CD14-positive monocyte (primary cell): ENCODE results near the gene FGD4. TPM values are rescaled to one million over a fixed set of nuclear protein-coding genes. Genes with fewer than 3 reads are reported as not detected.
A peak's percentile ranks its signal among the peaks of the same experiment; 100 is the strongest.

Experiments
- DNase-seq, 3 donors: peaks; one replicate each; pipeline ENCODE4 v3.0.0-alpha.2; 2011 to 2022
- H2AFZ ChIP-seq: 2 replicates; pipeline ENCODE4 v1.6.0; 2012; ENCODE audit warnings: mild to moderate bottlenecking, low read depth, low read length, inconsistent platforms; ENCODE audit not compliant: insufficient read depth, poor library complexity, severe bottlenecking
- H3K27ac ChIP-seq, 2 donors: 1 replicate in 1 of 2; 2 replicates in 1 of 2; pipeline ENCODE4 v1.5.1; 2012 to 2013; ENCODE audit warnings: low read length in 2 of 2, control low read depth in 1 of 2, inconsistent platforms in 1 of 2, low read depth in 1 of 2, mild to moderate bottlenecking in 1 of 2
- H3K27me3 ChIP-seq, 2 donors: one replicate each; pipeline versions ENCODE4 v1.6.0 to v1.6.1; 2011 to 2013; ENCODE audit warnings: low read length in 2 of 2; ENCODE audit not compliant: control insufficient read depth in 2 of 2, insufficient read depth in 2 of 2
- H3K36me3 ChIP-seq, 2 donors: replicated peaks in 1 of 2; 1 replicate in 1 of 2; 2 replicates in 1 of 2; pipeline versions ENCODE4 v1.5.1 to v1.6.1; 2012 to 2013; ENCODE audit warnings: low read length in 2 of 2, control low read depth in 1 of 2, inconsistent platforms in 1 of 2, mild to moderate bottlenecking in 1 of 2; ENCODE audit not compliant: insufficient read depth in 2 of 2, control insufficient read depth in 1 of 2
- H3K4me1 ChIP-seq, 2 donors: 1 replicate in 1 of 2; 2 replicates in 1 of 2; pipeline versions ENCODE4 v1.5.1 to v1.6.1; 2012 to 2013; ENCODE audit warnings: low read length in 2 of 2, control low read depth in 1 of 2, inconsistent platforms in 1 of 2, mild to moderate bottlenecking in 1 of 2, moderate library complexity in 1 of 2; ENCODE audit not compliant: insufficient read depth in 2 of 2, control insufficient read depth in 1 of 2
- H3K4me2 ChIP-seq: replicated peaks from 2 replicates; pipeline ENCODE3; 2012; ENCODE audit warnings: low read length, moderate library complexity, mild to moderate bottlenecking; ENCODE audit not compliant: poor library complexity, severe bottlenecking; ENCODE audit errors: extremely low read depth
- H3K4me3 ChIP-seq, 3 experiments: fragments of 200-600 bp in 1 of 3; sonication (generic) in 1 of 3; replicated peaks in 1 of 3; 1 replicate in 2 of 3; 2 replicates in 1 of 3; pipeline ENCODE4 v1.5.1; 2011 to 2013; ENCODE audit warnings: low read length in 3 of 3, mild to moderate bottlenecking in 3 of 3, control low read depth in 2 of 3, low read depth in 2 of 3, inconsistent platforms in 1 of 3, moderate library complexity in 1 of 3
- H3K79me2 ChIP-seq: 2 replicates; pipeline ENCODE4 v1.6.0; 2012; ENCODE audit warnings: mild to moderate bottlenecking, control low read depth, inconsistent platforms, low read length, moderate library complexity; ENCODE audit not compliant: insufficient read depth
- H3K9ac ChIP-seq: 2 replicates; pipeline ENCODE4 v1.6.0; 2017; ENCODE audit warnings: low read length, mild to moderate bottlenecking; ENCODE audit not compliant: insufficient read depth, poor library complexity, severe bottlenecking
- H3K9me3 ChIP-seq, 2 donors: replicated peaks in 1 of 2; 1 replicate in 1 of 2; 2 replicates in 1 of 2; pipeline versions ENCODE4 v1.5.1 to v1.6.1; 2012 to 2013; ENCODE audit warnings: low read length in 2 of 2, control low read depth in 1 of 2; ENCODE audit not compliant: control insufficient read depth in 1 of 2, insufficient read depth in 1 of 2
- H4K20me1 ChIP-seq: 2 replicates; pipeline ENCODE4 v1.6.0; 2012; ENCODE audit warnings: mild to moderate bottlenecking, low read length, control low read depth, moderate library complexity; ENCODE audit not compliant: insufficient read depth
- H3K27ac Mint-ChIP-seq, 7 donors: one replicate each; pipeline ENCODE4 v1.8.0; 2020; ENCODE audit warnings: mild to moderate bottlenecking in 7 of 7, mixed read lengths in 7 of 7, moderate library complexity in 6 of 7, inconsistent platforms in 2 of 7
- H3K27me3 Mint-ChIP-seq, 3 donors: one replicate each; pipeline ENCODE4 v1.8.0; 2021 to 2022; ENCODE audit warnings: low read depth in 3 of 3, mild to moderate bottlenecking in 3 of 3, mixed read lengths in 3 of 3, moderate library complexity in 3 of 3, inconsistent platforms in 1 of 3
- H3K36me3 Mint-ChIP-seq, 2 donors: one replicate each; pipeline ENCODE4 v1.8.0; 2020; ENCODE audit warnings: mixed read lengths in 2 of 2, inconsistent platforms in 1 of 2, mild to moderate bottlenecking in 1 of 2
- H3K4me1 Mint-ChIP-seq: one replicate; pipeline ENCODE4 v1.8.0; 2020; ENCODE audit warnings: mild to moderate bottlenecking, mixed read lengths
- H3K4me3 Mint-ChIP-seq, 2 donors: one replicate each; pipeline ENCODE4 v1.8.0; 2020; ENCODE audit warnings: mild to moderate bottlenecking in 2 of 2, mixed read lengths in 2 of 2, moderate library complexity in 1 of 2
- H3K9me3 Mint-ChIP-seq, 7 donors: one replicate each; pipeline ENCODE4 v1.8.0; 2020 to 2022; ENCODE audit warnings: mixed read lengths in 7 of 7, mild to moderate bottlenecking in 6 of 7, moderate library complexity in 6 of 7, inconsistent platforms in 2 of 7
- WGBS: methylation state at CpG from one replicate; pipeline ENCODE4 v1.1.5; 2013; ENCODE audit warnings: missing lambda C conversion rate; ENCODE audit not compliant: insufficient coverage; 5-methylcytosine and 5-hydroxymethylcytosine counted together
- intact Hi-C, 2 donors: fragments of 100-400 bp; cut with micrococcal nuclease; formaldehyde crosslinking; loops; one replicate each; pipeline versions ENCODE4 v1.15.0 to v1.15.1; 2023
- polyA plus RNA-seq, 3 donors: library from polyadenylated mRNA; depleted of rRNA in 1 of 3; unstranded in 2 of 3; stranded (reverse) in 1 of 3; fragments of 300-500 nt in 2 of 3; fragments of >200 nt in 1 of 3; fragmentation: Illumina TruSeq in 2 of 3; gene quantifications; 1 replicate in 2 of 3; 2 replicates in 1 of 3; pipeline ENCODE4 v1.2.3, GENCODE V29; 2012 to 2021
- TF ChIP-seq, protein P1 (sequence below): fragments of 200-600 bp; IDR thresholded peaks from one replicate; pipeline ENCODE4 v1.8.0; 2022; ENCODE audit warnings: antibody characterized with exemption, mild to moderate bottlenecking

Gene FGD4
- polyA plus RNA-seq, 3 donors: 5.3 to 34.4 (median 6.0) TPM

DNA sequence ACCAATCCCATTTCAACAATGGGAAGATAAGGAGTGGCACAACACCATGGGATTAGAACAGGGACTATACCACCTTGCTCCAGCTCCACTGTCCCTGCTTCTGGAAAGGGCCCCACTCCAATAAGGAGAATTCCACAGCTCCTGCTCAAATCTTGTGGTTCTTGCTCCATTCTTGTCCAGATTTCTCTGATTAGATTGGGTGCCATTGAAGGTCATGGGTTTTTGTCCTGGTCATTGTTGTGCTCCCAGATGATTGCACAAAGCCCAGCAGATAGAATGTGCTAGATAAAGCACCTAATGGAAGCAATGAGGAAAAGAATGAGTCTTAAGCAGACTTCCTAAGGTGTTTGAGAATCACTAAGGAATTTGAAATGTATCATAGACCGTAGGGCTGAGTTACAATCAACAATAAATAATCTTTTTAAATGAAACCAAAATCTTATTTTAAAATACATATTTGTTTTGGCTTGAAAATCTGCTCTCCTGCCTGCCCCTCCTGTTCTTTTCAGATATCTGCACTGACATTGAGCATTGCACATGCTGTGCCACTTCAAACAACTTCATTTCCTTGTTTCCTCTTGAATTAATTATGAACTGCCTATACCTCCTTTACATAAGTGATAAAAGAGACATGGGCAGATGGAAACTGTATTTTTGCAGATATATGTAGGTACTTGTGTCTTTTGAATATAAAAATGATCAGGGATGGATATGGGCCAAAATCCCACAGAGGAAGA, 115.9 kb downstream of the FGD4 start:
- intact Hi-C loops: no loop called here
- Histone ChIP-seq H3K4me2 (no peak overlapping the region), H3K27me3 (no peaks in the 10 kb centered on the region), H3K4me3 (no peak overlapping the region), H3K9ac (no peak overlapping the region), H3K27ac (peak overlapping the region in 1 of 2 donors; percentile 57), H2AFZ (no peak overlapping the region), H3K4me1 (peaks cover 15 to 19% of the 10 kb centered on the region in 2 donors), H3K9me3 (no peaks in the 10 kb centered on the region), H3K36me3 (peaks cover 0 to 16% of the 10 kb centered on the region in 2 donors), H3K79me2 (peaks cover 97% of the 10 kb centered on the region), H4K20me1 (peaks cover 63% of the 10 kb centered on the region)
- H3K4me1 Mint-ChIP-seq: peaks cover 29% of the 10 kb centered on the region
- no peaks in the 10 kb centered on the region for H3K9me3 Mint-ChIP-seq
- peak overlapping the region; percentile 7 to 87 (median 78) for H3K27ac Mint-ChIP-seq
- no peak overlapping the region for H3K4me3 Mint-ChIP-seq
- WGBS: no CpG with 5 or more reads among the region's 1 CpG
- TF ChIP-seq, protein P1, sequence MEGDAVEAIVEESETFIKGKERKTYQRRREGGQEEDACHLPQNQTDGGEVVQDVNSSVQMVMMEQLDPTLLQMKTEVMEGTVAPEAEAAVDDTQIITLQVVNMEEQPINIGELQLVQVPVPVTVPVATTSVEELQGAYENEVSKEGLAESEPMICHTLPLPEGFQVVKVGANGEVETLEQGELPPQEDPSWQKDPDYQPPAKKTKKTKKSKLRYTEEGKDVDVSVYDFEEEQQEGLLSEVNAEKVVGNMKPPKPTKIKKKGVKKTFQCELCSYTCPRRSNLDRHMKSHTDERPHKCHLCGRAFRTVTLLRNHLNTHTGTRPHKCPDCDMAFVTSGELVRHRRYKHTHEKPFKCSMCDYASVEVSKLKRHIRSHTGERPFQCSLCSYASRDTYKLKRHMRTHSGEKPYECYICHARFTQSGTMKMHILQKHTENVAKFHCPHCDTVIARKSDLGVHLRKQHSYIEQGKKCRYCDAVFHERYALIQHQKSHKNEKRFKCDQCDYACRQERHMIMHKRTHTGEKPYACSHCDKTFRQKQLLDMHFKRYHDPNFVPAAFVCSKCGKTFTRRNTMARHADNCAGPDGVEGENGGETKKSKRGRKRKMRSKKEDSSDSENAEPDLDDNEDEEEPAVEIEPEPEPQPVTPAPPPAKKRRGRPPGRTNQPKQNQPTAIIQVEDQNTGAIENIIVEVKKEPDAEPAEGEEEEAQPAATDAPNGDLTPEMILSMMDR: no peak
- peaks cover 0 to 2% (median 0%) of the 10 kb centered on the region in 3 donors for H3K27me3 Mint-ChIP-seq
- peaks cover 26 to 36% of the 10 kb centered on the region in 2 donors for H3K36me3 Mint-ChIP-seq
- DNase-seq: no peak

DNA sequence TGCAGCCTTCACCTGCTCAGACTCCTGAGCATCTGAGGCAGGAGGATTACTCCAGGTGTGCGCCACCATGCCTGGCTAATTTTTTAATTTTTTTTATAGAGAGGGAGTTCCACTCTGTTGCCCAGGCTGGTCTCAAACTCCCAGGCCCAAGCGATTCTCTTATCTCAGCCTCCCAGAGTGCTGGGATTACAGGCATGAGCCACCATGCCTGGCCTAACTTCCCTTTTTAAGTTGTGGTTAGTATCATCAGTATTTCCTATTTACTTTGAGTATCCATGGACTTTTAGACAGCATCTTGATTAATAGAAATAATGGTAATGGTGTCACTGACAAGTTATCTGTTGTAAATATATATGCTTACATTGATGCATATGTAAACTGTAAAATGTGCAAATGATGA, 116.9 kb downstream of the FGD4 start:
- Histone ChIP-seq H3K27me3 (no peaks in the 10 kb centered on the region), H2AFZ (no peak overlapping the region), H3K9ac (no peak overlapping the region), H3K4me2 (no peak overlapping the region), H3K27ac (peak overlapping the region; percentile 29 to 57), H3K9me3 (no peaks in the 10 kb centered on the region), H3K4me3 (no peak overlapping the region), H4K20me1 (peaks cover 54% of the 10 kb centered on the region), H3K4me1 (peaks cover 23 to 28% of the 10 kb centered on the region in 2 donors), H3K79me2 (peaks cover 97% of the 10 kb centered on the region), H3K36me3 (peaks cover 0 to 16% of the 10 kb centered on the region in 2 donors)
- WGBS: no CpG with 5 or more reads among the region's 2 CpGs
- H3K9me3 Mint-ChIP-seq: no peaks in the 10 kb centered on the region
- TF ChIP-seq, protein P1: no peak
- H3K36me3 Mint-ChIP-seq: peaks cover 22 to 41% of the 10 kb centered on the region in 2 donors
- peak; percentile 44 to 66 (median 61) for DNase-seq
- peak overlapping the region; percentile 70 to 89 (median 83) for H3K27ac Mint-ChIP-seq
- peaks cover 0 to 2% (median 0%) of the 10 kb centered on the region in 3 donors for H3K27me3 Mint-ChIP-seq
- intact Hi-C loops: no loop called here
- H3K4me3 Mint-ChIP-seq: no peak overlapping the region
- peaks cover 34% of the 10 kb centered on the region for H3K4me1 Mint-ChIP-seq
